ENCODE measurements around the gene NABP1. TPM values are rescaled to one million over a fixed set of nuclear protein-coding genes. Genes with fewer than 3 reads are reported as not detected.

NABP1 gene
- polyA plus RNA-seq, 1 donor (not counting 4 experiments of a cell fraction or from before 2014, with no cell fraction given), result 29.3 TPM

- TF ChIP-seq CTCF (optimal IDR thresholded peaks at IDR 0.05 in 1 of 3, IDR thresholded peaks at IDR 0.05 in 1 of 3, conservative IDR thresholded peaks at IDR 0.05 in 1 of 3; ENCODE audit: extremely low read depth in 1 of 3, insufficient read depth in 2 of 3, low read length in 3 of 3) (no peak), EZH2 (IDR thresholded peaks at IDR 0.05; ENCODE audit: low read length) (no peak)
- FAIRE-seq (peak; percentile 9), DNase-seq (ENCODE audit: low read depth, low spot score) (no peak)
- H3K4me1 ChIP-seq (ENCODE audit: control insufficient read depth, extremely low read depth, insufficient read depth, low read length), result peaks cover 42% of the 10 kb centered on the region
- no peak overlapping the region for H3K27ac ChIP-seq (ENCODE audit: control insufficient read depth, insufficient read depth, low read length)
- no peaks in the 10 kb centered on the region for H3K9me3 ChIP-seq (ENCODE audit: control insufficient read depth, low read depth, low read length)
- no peaks in the 10 kb centered on the region for H3K9me1 ChIP-seq (ENCODE audit: control insufficient read depth, extremely low read depth, insufficient read depth, low read length)
- no peak overlapping the region for H3K9ac ChIP-seq (ENCODE audit: control insufficient read depth, extremely low read depth, insufficient read depth, low read length)
- H2AFZ ChIP-seq (ENCODE audit: control insufficient read depth, low read length), result no peak overlapping the region
- H3K27me3 ChIP-seq (ENCODE audit: control insufficient read depth, extremely low read depth, insufficient read depth, low read length), result no peaks in the 10 kb centered on the region
- no peaks in the 10 kb centered on the region for H4K20me1 ChIP-seq (ENCODE audit: control insufficient read depth, extremely low read depth, insufficient read depth, low read length)
- no peaks in the 10 kb centered on the region for H3K79me2 ChIP-seq (ENCODE audit: control insufficient read depth, insufficient read depth, low read length)
- H3K36me3 ChIP-seq (ENCODE audit: control insufficient read depth in 2 of 2, extremely low read depth in 1 of 2, insufficient read depth in 2 of 2, low read length in 2 of 2), result peaks cover 0 to 4% of the 10 kb centered on the region in 2 experiments
- H3K4me3 ChIP-seq (ENCODE audit: control insufficient read depth in 2 of 3, extremely low read depth in 1 of 3, insufficient read depth in 2 of 3, low read depth in 1 of 3, low read length in 3 of 3), result no peak overlapping the region
- dilution Hi-C loops (cut with MboI; ENCODE audit: extremely low pct_ligation_motif_present, low sequenced_read_pairs), result no loop called here
- no peak overlapping the region for H3K4me2 ChIP-seq (ENCODE audit: control insufficient read depth, extremely low read depth, insufficient read depth, low read depth, low read length)
Observed at GRCh38 chr2:191693166-191693565, 15.2 kb downstream of the NABP1 start.

GRCh38 chr2:191693778-191694177 lies 15.8 kb downstream of the NABP1 start:
- Histone ChIP-seq H3K9me1 (ENCODE audit: control insufficient read depth, extremely low read depth, insufficient read depth, low read length) (no peaks in the 10 kb centered on the region), H3K4me3 (ENCODE audit: control insufficient read depth in 2 of 3, extremely low read depth in 1 of 3, insufficient read depth in 2 of 3, low read depth in 1 of 3, low read length in 3 of 3) (no peak overlapping the region), H3K4me1 (ENCODE audit: control insufficient read depth, extremely low read depth, insufficient read depth, low read length) (peaks cover 36% of the 10 kb centered on the region), H2AFZ (ENCODE audit: control insufficient read depth, low read length) (no peak overlapping the region), H3K79me2 (ENCODE audit: control insufficient read depth, insufficient read depth, low read length) (no peaks in the 10 kb centered on the region), H3K9me3 (ENCODE audit: control insufficient read depth, low read depth, low read length) (no peaks in the 10 kb centered on the region), H3K27me3 (ENCODE audit: control insufficient read depth, extremely low read depth, insufficient read depth, low read length) (no peaks in the 10 kb centered on the region), H3K4me2 (ENCODE audit: control insufficient read depth, extremely low read depth, insufficient read depth, low read depth, low read length) (no peak overlapping the region), H3K27ac (ENCODE audit: control insufficient read depth, insufficient read depth, low read length) (no peak overlapping the region), H3K36me3 (ENCODE audit: control insufficient read depth in 2 of 2, extremely low read depth in 1 of 2, insufficient read depth in 2 of 2, low read length in 2 of 2) (peaks cover 0 to 4% of the 10 kb centered on the region in 2 experiments), H4K20me1 (ENCODE audit: control insufficient read depth, extremely low read depth, insufficient read depth, low read length) (no peaks in the 10 kb centered on the region), H3K9ac (ENCODE audit: control insufficient read depth, extremely low read depth, insufficient read depth, low read length) (no peak overlapping the region)
- FAIRE-seq (no peak), DNase-seq (ENCODE audit: low read depth, low spot score) (no peak)
- dilution Hi-C loops (cut with MboI; ENCODE audit: extremely low pct_ligation_motif_present, low sequenced_read_pairs), result no loop called here
- TF ChIP-seq CTCF (optimal IDR thresholded peaks at IDR 0.05 in 1 of 3, IDR thresholded peaks at IDR 0.05 in 1 of 3, conservative IDR thresholded peaks at IDR 0.05 in 1 of 3; ENCODE audit: extremely low read depth in 1 of 3, insufficient read depth in 2 of 3, low read length in 3 of 3) (no peak), EZH2 (IDR thresholded peaks at IDR 0.05; ENCODE audit: low read length) (no peak)

All from keratinocyte (primary cell).